HUES64 (cell line): ENCODE data around the gene HDAC10.

ENCODE experiments used
- H3K27ac ChIP-seq: 2 replicates; pipeline ENCODE4 v1.7.0; 2013; ENCODE audit warnings: low read depth, low read length, inconsistent platforms
- H3K27me3 ChIP-seq: 2 replicates; pipeline ENCODE4 v1.6.1; 2013; ENCODE audit warnings: mild to moderate bottlenecking, low read length; ENCODE audit not compliant: insufficient read depth
- H3K36me3 ChIP-seq: 2 replicates; pipeline ENCODE4 v1.6.1; 2013; ENCODE audit warnings: mild to moderate bottlenecking, low read length; ENCODE audit not compliant: insufficient read depth
- H3K4me1 ChIP-seq: 2 replicates; pipeline ENCODE4 v1.6.1; 2013; ENCODE audit warnings: mild to moderate bottlenecking, low read length, moderate library complexity; ENCODE audit not compliant: insufficient read depth
- H3K4me3 ChIP-seq: 2 replicates; pipeline ENCODE4 v1.5.1; 2013; ENCODE audit warnings: mild to moderate bottlenecking, low read length, moderate library complexity
- H3K9ac ChIP-seq: 2 replicates; pipeline ENCODE4 v1.6.1; 2013; ENCODE audit warnings: mild to moderate bottlenecking, low read depth, low read length
- H3K9me3 ChIP-seq: 2 replicates; pipeline ENCODE4 v1.6.1; 2013; ENCODE audit warnings: low read depth, low read length; ENCODE audit not compliant: insufficient read depth
- WGBS: fragments of 150-250, 120-280 bp; methylation state at CpG from one replicate; pipeline ENCODE4 v1.1.7; 2013; ENCODE audit warnings: missing lambda C conversion rate; 5-methylcytosine and 5-hydroxymethylcytosine counted together

Gene HDAC10

DNA sequence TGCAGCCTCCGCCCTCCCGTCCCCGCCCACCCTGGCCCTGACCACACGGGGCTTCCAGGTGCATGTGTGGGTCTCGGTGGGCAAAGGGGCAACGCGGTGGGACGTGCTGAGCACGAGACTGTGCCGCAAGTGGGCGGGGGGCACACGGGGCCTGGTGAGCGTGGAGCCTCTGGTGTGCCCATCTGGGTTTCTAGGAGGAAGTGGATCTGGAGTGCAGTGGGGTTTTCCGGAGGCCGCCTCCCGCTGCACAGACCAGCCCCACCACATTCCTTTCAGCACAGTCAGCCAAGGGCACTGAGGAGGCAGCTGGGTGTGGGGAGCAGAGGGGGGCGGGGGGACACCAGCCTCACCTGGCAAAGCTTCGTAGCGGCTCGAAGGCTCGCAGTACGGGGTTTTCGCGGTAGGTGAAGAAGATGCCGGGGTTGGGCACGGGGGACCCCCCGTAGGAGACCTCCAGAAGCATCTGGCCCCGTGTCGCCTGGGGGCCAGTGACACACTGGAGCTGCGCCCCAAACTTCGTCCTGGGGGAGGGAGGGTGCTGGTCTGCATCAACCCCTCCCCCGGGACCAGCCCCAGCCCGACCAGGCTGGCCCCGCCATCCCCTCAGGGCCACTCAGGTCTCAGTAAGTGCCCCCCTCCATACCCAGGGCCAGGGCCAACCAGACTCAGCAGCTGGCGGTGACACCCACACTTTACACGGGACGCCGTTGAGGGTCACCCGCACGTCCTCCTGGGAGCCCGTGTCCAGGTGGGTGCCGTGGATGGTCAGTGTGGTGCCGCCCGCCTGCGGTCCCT, 31.5 kb upstream of the HDAC10 start:
- H3K27ac ChIP-seq, result no peak overlapping the region
- peaks cover 69% of the 10 kb centered on the region for H3K36me3 ChIP-seq
- 96% methylated on average over 45 of the region's 45 CpGs for WGBS
- no peaks in the 10 kb centered on the region for H3K9me3 ChIP-seq
- H3K4me1 ChIP-seq, result no peaks in the 10 kb centered on the region
- no peak overlapping the region for H3K9ac ChIP-seq
- H3K27me3 ChIP-seq, result no peaks in the 10 kb centered on the region
- no peak overlapping the region for H3K4me3 ChIP-seq

DNA sequence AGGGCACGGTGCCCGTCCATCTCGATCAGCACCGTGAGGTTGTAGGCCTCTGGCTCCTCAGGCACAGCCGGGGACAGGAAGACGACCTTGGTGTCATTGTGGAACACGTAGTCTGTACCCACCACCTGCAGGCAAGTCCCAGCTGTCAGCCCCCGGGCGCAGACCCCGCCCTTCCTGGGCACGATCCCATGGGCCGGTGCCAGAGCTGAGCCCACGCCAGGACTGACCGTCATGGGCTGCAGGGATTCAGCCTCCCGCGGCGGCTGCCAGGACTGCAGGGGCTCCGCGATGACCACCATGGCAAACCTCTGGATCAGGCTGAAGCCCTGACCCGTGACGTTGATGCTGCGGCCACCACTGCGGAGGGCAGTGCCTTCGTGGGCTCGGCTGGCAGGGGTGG, 30.9 kb upstream of the HDAC10 start:
- WGBS, result 95% methylated on average over 25 of the region's 25 CpGs
- Histone ChIP-seq H3K27me3 (no peaks in the 10 kb centered on the region), H3K36me3 (peaks cover 75% of the 10 kb centered on the region), H3K4me3 (no peak overlapping the region), H3K4me1 (no peaks in the 10 kb centered on the region), H3K27ac (no peak overlapping the region), H3K9me3 (no peaks in the 10 kb centered on the region), H3K9ac (no peak overlapping the region)

DNA sequence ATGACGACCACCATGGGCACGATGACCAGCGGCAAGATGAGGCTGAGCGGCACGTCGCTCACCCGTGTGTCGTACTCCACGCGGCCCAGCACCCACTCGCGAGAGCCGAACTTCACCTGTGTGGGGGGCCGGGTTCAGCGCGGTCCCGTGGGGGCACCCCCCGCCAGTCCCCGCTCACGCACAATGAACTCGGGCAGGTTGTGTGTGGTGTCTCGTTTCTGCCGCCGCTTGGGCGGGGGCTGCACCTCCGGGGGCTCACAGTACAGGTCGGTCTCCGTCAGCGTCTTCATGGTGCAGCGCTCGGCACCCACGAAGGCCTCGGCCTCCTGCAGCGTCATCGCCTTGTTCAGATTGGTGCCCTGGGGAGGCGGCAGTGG, 30.3 kb upstream of the HDAC10 start:
- peaks cover 77% of the 10 kb centered on the region for H3K36me3 ChIP-seq
- 97% methylated on average over 36 of the region's 36 CpGs for WGBS
- no peak overlapping the region for H3K27ac ChIP-seq
- H3K9me3 ChIP-seq, result 0 out of 2 replicates have a peak, but pooled peaks cover 5% of the 10 kb centered on the region
- no peak overlapping the region for H3K4me3 ChIP-seq
- no peaks in the 10 kb centered on the region for H3K27me3 ChIP-seq
- H3K9ac ChIP-seq, result no peak overlapping the region
- H3K4me1 ChIP-seq, result no peaks in the 10 kb centered on the region

- Histone ChIP-seq H3K27me3 (no peaks in the 10 kb centered on the region), H3K9me3 (0 out of 2 replicates have a peak, but pooled peaks cover 7% of the 10 kb centered on the region), H3K36me3 (peaks cover 76% of the 10 kb centered on the region), H3K4me3 (no peak overlapping the region), H3K27ac (no peak overlapping the region), H3K9ac (no peak overlapping the region), H3K4me1 (no peaks in the 10 kb centered on the region)
- WGBS, result 97% methylated on average over 47 of the region's 47 CpGs
Observed at GRCh38 chr22:50280708-50281383, 29.8 kb upstream of the HDAC10 start.

GRCh38 chr22:50280022-50280707, 29.1 kb upstream of the HDAC10 start:
- WGBS, result 96% methylated on average over 38 of the region's 38 CpGs
- Histone ChIP-seq H3K4me3 (no peak overlapping the region), H3K9ac (no peak overlapping the region), H3K27ac (no peak overlapping the region), H3K36me3 (peaks cover 80% of the 10 kb centered on the region), H3K27me3 (no peaks in the 10 kb centered on the region), H3K4me1 (no peaks in the 10 kb centered on the region), H3K9me3 (0 out of 2 replicates have a peak, but pooled peaks cover 7% of the 10 kb centered on the region)

DNA sequence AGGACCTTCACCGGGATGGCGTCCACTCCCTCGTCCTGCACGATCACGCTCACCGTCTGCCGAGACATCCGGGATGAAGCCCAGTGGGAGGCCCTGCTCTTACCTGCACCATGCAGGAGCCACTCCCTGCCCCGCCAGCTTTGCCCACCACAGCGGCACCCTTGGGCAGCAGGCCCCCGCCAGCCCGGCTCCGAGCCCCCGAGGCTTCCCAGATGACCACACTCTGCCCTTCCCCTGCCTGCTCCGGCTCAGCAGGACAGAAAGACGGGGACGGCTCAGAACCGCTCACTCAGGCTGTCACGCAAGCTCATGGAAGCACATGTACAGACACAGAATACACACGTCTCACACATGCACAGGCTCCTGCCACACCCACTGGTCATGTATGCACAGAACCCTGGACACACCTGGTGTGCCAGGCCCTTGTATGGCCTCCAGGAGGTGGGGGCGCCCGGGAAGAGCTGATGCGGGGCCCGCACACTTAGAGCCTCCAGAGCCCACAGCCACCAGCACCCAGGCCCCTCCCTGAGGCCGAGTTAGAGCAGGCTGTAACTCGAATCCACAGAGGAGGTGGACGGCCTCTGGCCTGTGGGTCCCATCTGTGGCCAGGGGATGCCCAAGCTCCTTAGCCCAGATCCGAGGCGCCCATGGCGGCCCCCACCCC, 28.0 kb upstream of the HDAC10 start:
- no peak overlapping the region for H3K27ac ChIP-seq
- no peak overlapping the region for H3K9ac ChIP-seq
- no peak overlapping the region for H3K4me3 ChIP-seq
- WGBS, result 94% methylated on average over 30 of the region's 30 CpGs
- H3K4me1 ChIP-seq, result no peaks in the 10 kb centered on the region
- 0 out of 2 replicates have a peak, but pooled peaks cover 7% of the 10 kb centered on the region for H3K9me3 ChIP-seq
- no peaks in the 10 kb centered on the region for H3K27me3 ChIP-seq
- peaks cover 83% of the 10 kb centered on the region for H3K36me3 ChIP-seq

- no peaks in the 10 kb centered on the region for H3K27me3 ChIP-seq
- no peak overlapping the region for H3K27ac ChIP-seq
- H3K36me3 ChIP-seq, result peaks cover 79% of the 10 kb centered on the region
- WGBS, result 95% methylated on average over 21 of the region's 21 CpGs
- H3K9me3 ChIP-seq, result 0 out of 2 replicates have a peak, but pooled peaks cover 7% of the 10 kb centered on the region
- no peak overlapping the region for H3K4me3 ChIP-seq
- no peaks in the 10 kb centered on the region for H3K4me1 ChIP-seq
- no peak overlapping the region for H3K9ac ChIP-seq
Observed at GRCh38 chr22:50278461-50278860, 27.4 kb upstream of the HDAC10 start.

- WGBS, result 93% methylated on average over 25 of the region's 25 CpGs
- Histone ChIP-seq H3K27me3 (no peaks in the 10 kb centered on the region), H3K9ac (no peak overlapping the region), H3K36me3 (peaks cover 74% of the 10 kb centered on the region), H3K27ac (no peak overlapping the region), H3K4me3 (no peak overlapping the region), H3K4me1 (no peaks in the 10 kb centered on the region; the same call in 1 of the 2 replicates), H3K9me3 (0 out of 2 replicates have a peak, but pooled peaks cover 7% of the 10 kb centered on the region)
Observed at GRCh38 chr22:50277761-50278160, 26.7 kb upstream of the HDAC10 start.

DNA sequence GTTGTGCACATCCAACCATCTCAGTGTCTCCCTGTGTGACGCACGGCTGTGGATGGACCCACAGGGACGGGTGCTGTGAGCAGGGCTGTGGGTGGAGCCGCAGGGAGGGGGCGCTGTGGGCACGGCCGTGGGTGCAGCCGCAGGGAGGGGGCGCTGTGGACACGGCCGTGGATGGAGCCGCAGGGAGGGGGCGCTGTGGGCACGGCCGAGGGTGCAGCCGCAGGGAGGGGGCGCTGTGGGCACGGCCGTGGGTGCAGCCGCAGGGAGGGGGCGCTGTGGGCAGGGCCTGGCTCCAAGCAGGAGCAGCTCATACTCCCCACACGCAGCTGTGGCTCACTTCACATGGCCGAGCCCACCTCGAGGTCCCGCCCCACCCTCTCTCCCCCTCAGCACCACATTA, 25.1 kb upstream of the HDAC10 start:
- 0 out of 2 replicates have a peak, but pooled peaks cover 7% of the 10 kb centered on the region for H3K9me3 ChIP-seq
- no peak overlapping the region for H3K9ac ChIP-seq
- no peak overlapping the region for H3K27ac ChIP-seq
- 86% methylated on average over 25 of the region's 25 CpGs for WGBS
- H3K27me3 ChIP-seq, result peaks cover 4% of the 10 kb centered on the region
- no peak overlapping the region for H3K4me3 ChIP-seq
- H3K36me3 ChIP-seq, result peaks cover 58% of the 10 kb centered on the region
- peaks cover 3% of the 10 kb centered on the region; the same call in 1 of the 2 replicates for H3K4me1 ChIP-seq

DNA sequence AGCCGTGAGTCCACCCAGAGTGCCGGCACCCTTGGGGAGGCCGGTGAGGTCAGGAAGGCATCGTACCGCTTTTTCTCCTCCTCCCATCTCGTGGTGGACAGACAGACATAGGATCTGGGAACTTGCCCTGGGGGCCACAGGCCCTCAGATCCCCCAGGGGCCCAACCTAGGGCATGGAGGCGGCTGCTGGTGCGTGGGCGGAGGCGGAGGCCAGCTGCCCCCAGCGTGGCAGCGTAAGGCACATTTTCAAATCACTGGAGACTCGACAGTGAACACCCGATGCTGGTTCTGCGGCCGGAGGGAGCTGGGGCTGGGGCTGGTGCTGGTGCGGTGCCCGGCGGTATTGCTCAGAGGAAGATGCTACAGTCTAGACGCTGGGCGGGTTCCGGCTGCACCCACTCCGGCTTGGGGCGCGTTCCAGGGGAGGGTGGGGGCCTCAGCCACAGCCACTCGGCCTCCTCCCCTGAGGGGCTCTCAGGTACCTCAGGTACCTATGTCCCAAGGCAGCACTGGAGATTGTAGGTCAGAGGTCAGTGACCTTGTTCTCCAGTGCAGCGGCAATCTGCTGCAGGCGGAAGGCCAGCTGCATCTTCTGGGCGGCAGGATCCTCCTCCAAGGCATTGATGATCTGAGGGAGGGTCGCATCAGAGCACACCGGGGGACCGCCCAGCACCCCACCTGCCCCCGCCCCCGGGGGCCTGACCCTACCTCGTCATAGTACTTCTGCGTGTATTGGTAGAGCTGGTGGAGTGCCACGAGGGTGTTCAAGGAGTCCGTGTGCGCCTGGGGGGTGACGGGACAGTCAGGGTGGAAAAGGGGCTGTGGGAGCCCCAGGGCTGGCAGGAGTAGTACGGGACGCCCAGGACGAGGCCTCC, 24.4 kb upstream of the HDAC10 start:
- H3K36me3 ChIP-seq, result peaks cover 53% of the 10 kb centered on the region
- peaks cover 3% of the 10 kb centered on the region; the same call in 1 of the 2 replicates for H3K4me1 ChIP-seq
- no peak overlapping the region for H3K27ac ChIP-seq
- WGBS, result 95% methylated on average over 43 of the region's 43 CpGs
- H3K27me3 ChIP-seq, result peaks cover 11% of the 10 kb centered on the region
- H3K9me3 ChIP-seq, result 0 out of 2 replicates have a peak, but pooled peaks cover 7% of the 10 kb centered on the region
- no peak overlapping the region for H3K9ac ChIP-seq
- H3K4me3 ChIP-seq, result no peak overlapping the region
